Fibroblast of skin of right quadriceps (primary cell): ENCODE data around the gene VAT1L.
A peak's percentile ranks its signal among the peaks of the same experiment; 100 is the strongest.

Experiments
- DNase-seq: peaks from one replicate; pipeline ENCODE4 v3.0.0-alpha.2; 2013

VAT1L gene

DNA sequence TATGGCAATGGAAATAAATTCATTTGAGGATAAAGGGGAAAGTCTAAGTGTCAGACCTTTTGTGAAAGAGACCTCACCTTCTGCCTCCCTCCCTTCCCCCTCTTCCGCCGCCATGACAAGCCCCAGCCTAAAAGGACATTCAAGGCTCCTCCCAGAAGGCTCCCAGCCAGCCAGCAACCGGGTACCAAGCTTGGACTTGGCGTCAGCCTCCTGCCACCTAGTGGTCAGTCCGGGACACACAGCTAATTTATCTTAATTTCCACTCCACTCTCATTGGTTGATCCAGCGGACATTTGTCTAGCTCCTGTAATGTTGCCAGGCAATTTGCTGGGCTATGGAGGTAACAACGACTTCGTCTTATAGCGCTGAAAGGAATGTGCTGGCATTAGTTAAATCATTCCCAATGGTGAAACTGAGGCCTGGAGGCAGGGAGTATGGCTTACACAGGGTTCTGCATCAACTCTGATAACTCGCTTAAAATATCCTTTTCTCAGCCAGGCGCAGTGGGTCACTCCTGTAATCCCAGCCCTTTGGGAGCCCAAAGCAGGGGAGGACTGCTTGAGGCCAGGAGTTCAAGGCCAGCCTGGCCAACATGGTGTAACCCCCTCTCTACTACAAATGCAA is 214.7 kb downstream of the VAT1L start:
- peak; percentile 84 for DNase-seq

DNA sequence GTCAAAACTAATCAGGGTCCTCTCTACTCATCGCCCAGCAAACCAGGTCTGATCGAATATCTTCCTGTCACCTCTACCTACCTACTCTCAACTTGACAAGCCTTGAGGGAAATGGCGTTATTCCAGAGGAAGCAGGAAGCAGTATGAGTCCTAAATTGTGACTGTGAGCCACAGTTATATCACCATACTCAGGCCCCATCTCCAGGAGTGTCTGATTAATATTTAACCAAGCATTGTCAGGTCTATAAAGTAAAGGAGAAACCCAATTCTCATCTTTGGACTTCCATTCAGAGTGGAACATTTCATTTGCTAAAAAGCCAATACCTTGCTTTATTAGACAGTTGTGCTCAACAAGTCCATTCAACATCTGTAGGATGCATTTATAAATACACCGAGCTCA is 216.2 kb downstream of the VAT1L start:
- no peak for DNase-seq

DNA sequence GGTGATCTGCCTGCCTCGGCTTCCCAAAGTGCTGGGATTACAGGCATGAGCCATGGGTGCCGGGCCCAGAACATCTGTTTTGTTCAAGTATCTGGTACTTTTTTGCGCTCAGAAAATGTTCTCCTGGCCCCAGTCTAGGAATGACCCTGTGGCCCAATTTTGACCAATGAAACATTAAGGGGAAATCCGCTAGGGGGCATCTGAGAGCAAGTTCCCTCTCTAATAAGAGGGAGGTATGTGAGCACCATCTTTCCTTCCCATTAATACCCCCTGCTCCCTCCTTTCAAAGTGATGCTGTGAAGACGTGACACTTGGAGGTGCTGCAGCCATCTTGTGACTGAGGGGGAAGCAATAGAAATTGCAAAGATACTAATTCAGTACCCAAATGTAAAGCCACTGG is 217.5 kb downstream of the VAT1L start:
- no peak for DNase-seq

DNA sequence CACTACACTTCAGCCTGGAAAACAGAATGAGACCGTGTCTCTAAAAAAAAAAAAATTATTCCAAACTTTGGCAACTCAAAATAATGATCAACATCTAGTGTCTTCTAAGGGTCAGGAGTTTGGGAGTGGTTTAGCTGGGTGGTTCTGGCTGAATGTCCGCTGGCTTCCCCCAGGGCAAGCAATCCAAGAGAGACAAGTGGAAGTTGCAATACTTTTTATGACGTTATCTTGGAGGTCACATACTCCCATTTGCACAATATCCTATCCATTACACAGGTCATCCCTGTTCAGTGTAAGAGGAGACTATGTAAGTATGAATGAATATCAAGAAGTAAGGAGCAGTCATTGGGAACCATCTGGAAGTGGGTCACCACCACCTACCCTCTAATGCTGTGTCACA is 218.8 kb downstream of the VAT1L start:
- DNase-seq, result no peak

DNA sequence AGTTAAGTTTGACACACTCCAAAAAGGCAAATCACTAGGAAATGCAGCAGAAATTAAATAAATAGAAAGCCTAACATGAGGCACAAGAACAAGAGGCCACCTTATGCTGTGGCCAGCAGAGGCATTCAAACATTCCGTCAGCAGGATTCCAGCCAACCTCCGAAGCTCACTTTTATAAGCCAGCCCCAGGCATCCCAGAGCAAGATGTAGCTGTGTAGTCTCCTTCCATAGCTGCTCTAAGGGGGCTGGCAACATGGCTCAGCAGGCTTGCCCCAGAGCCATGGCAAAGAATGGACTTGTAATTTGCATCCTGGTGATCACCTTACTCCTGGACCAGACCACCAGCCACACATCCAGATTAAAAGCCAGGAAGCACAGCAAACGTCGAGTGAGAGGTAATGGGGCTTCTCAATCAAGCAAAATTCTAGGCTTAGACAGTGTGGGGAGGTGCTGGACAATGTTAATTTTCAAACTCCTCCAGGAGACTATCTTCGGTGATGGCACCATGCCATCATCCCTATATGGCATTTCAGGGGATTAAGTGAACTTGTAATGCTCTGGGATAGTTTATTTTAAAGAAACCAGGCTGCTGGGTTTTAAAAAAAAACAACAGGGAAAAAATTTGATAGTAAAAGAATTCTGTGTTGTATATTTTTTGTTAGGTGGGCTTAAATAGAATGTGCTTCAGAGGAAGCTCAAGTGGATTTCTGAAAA is 234.1 kb downstream of the VAT1L start, which contains the start of gene CLEC3A:
CLEC3A (plus strand) TSS at position 202 of the 714 bp plus-strand sequence; CDS start at position 281, 79 bp downstream.
- DNase-seq, result no peak

DNA sequence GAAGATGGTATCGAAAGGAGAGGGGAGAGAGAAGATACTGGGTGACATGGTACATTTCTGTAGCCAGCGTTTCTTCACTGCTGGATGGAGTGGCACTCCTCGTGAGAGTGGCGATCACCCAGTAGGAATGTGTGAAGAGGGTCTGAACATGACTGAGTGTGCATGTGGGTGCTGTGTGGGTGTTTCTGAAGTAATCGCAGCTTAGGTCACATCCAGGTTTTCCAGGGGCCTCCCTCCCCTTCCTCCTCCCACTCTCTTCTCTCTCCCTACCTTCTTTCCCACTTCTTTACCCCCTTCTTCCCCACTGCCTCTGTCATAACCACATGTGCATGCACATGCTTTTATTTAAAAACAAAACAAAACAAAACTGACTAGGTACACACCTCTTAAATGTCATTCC is 235.8 kb downstream of the VAT1L start:
- DNase-seq, result no peak

DNA sequence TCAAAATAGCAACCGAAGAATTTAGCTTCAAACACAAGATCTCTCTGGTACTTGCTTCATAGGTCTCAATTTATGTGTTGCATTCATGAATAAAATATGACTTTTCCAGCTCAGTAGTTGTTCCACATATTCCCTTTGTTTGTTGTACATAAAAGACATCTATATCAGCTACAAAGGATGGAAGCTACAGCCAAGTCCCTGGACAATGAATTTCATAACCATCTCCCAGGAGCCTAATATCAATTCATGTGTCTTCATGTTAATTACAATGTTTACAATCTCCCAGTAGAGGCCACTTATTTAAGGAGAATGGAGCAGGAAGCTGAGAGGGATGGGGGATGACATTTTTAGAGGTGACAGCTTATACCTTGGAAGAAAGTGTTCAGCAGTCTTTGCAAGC is 237.3 kb downstream of the VAT1L start:
- no peak for DNase-seq

DNA sequence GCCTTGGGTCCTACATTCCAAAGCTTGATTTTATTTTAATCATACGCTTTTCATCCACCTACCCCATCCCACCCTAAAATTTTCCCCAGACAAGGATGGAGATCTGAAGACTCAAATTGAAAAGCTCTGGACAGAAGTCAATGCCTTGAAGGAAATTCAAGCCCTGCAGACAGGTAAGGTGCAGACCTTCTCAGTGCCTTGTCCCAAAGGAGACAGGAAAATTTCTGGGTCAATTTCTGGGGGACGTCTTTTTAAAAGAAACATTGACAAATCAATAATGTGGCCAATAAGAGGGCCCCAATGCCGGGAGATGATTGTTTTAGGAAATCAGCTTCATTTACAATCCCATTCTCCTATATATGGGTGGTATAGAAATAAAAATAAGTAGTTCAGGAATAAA is 239.7 kb downstream of the VAT1L start:
- DNase-seq, result no peak
